NCI-H748 treated with DMSO at 0.1 percent for 48 hours (cell line): ENCODE results near the gene MED12L.

Experiments
- DNase-seq: peaks from one replicate; lab custom pipeline; 2025; lab: John Stamatoyannopoulos, UW

Gene MED12L

GRCh38 chr3:151086484-151087456, 1.3 kb downstream of the MED12L start:
- DNase-seq = peak; percentile 49

- peak; percentile 8 for DNase-seq
These were observed 2.2 kb downstream of the MED12L start for GRCh38 chr3:151087648-151088047.

GRCh38 chr3:151091685-151092345, 6.4 kb downstream of the MED12L start:
- DNase-seq = no peak

- no peak for DNase-seq
These were observed 7.7 kb downstream of the MED12L start for GRCh38 chr3:151093148-151093547.

GRCh38 chr3:151093905-151094304, 8.4 kb downstream of the MED12L start:
- DNase-seq = no peak

- no peak for DNase-seq
These were observed 11.3 kb downstream of the MED12L start for GRCh38 chr3:151096716-151097115.

GRCh38 chr3:151100076-151100475, 14.6 kb downstream of the MED12L start:
- no peak for DNase-seq

GRCh38 chr3:151101270-151101969, 16.0 kb downstream of the MED12L start:
- no peak for DNase-seq

- no peak for DNase-seq
These were observed 20.8 kb downstream of the MED12L start for GRCh38 chr3:151106311-151106710.

GRCh38 chr3:151107177-151107576, 21.7 kb downstream of the MED12L start:
- DNase-seq = no peak

GRCh38 chr3:151107701-151108100, 22.2 kb downstream of the MED12L start:
- no peak for DNase-seq

- no peak for DNase-seq
These were observed 23.9 kb downstream of the MED12L start for GRCh38 chr3:151109286-151109800.

- DNase-seq = no peak
These were observed 27.3 kb downstream of the MED12L start for GRCh38 chr3:151112731-151113130.

- DNase-seq = no peak
These were observed 27.9 kb downstream of the MED12L start for GRCh38 chr3:151113343-151113742.

GRCh38 chr3:151117047-151117446, 31.6 kb downstream of the MED12L start:
- DNase-seq = no peak

- no peak for DNase-seq
These were observed 33.7 kb downstream of the MED12L start for GRCh38 chr3:151119188-151119587.

GRCh38 chr3:151120409-151120808, 34.9 kb downstream of the MED12L start:
- DNase-seq = peak; percentile 78

- no peak for DNase-seq
These were observed 35.6 kb downstream of the MED12L start for GRCh38 chr3:151121016-151121415.

GRCh38 chr3:151123827-151124226, 38.4 kb downstream of the MED12L start:
- DNase-seq = no peak

- DNase-seq = no peak
These were observed 39.0 kb downstream of the MED12L start for GRCh38 chr3:151124476-151124875.

- DNase-seq = no peak
These were observed 45.0 kb downstream of the MED12L start for GRCh38 chr3:151130428-151130827.

GRCh38 chr3:151133175-151133574, 47.7 kb downstream of the MED12L start:
- no peak for DNase-seq
